Right forelimb (tissue), 1 donor: ENCODE results near the gene ATP8A2.

Experiments
- DNase-seq: peaks from one replicate; pipeline ENCODE4 v3.0.0-alpha.2; 2018

The ATP8A2 gene

GRCh38 chr13:26020891-26021290, 649.1 kb downstream of the ATP8A2 start:
- DNase-seq = no peak

- no peak for DNase-seq
These were observed 649.7 kb downstream of the ATP8A2 start for GRCh38 chr13:26021516-26021915.

GRCh38 chr13:26021956-26022355, 650.2 kb downstream of the ATP8A2 start:
- DNase-seq = no peak

DNA sequence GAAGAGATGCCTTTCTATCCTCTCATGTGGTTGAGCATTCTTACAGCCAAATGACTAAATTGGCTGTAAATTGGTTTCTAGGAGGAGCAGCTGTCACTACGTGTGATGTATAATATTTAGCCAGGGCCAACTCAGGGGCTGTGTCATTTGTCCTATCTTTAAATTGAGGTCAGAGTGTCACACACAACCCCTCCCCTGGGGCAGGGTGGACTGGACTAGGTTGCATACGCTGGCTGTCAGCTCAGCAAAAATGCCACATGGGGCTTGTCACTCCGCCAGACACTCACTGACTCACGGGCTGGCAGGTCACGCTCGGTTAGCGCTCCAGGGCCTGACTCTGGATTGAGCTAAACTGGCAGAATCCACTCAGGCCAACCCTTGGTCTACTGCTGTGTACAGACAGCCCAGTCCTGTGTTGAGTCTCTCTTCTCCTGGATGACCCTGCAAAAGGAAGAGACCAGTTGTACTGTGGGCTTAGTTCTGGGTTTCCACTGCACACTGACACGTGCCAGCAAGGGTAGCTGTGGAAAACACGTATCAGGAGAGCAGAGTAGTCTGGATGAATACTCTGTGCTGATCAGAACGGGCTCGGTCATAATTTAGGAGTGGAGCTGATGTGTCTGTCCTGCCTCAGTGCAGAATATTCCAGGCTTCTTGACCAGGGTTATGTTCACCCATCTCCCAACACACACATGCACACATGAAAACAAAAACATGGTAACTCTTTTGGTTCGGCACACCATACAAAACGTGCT, 650.9 kb downstream of the ATP8A2 start:
- DNase-seq = peak; percentile 74

- no peak for DNase-seq
These were observed 652.8 kb downstream of the ATP8A2 start for GRCh38 chr13:26024558-26024957.

GRCh38 chr13:26025196-26025595, 653.4 kb downstream of the ATP8A2 start:
- DNase-seq = no peak

- DNase-seq = no peak
These were observed 654.0 kb downstream of the ATP8A2 start for GRCh38 chr13:26025771-26026170.

DNA sequence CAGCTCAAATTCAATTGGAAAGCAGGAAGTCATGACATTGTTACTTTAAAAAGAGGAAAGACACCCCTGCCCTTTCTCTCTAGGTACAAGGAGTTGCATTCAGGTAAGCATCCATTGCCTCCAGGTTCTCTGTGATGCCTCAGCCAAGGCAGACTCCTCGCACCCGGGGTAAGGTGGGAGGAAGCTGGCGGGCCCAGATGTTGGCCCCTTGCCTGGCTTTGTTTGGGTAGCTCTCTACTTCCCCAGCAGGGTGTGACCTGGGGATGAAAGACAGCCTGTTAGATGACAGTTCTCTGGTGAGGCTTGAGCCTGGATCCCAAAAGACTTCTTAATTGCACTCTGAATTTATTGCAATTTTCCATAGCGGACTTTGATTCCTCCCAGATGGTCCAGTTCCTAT, 654.4 kb downstream of the ATP8A2 start:
- DNase-seq = no peak

GRCh38 chr13:26029581-26030136, 657.9 kb downstream of the ATP8A2 start:
- DNase-seq = no peak

DNA sequence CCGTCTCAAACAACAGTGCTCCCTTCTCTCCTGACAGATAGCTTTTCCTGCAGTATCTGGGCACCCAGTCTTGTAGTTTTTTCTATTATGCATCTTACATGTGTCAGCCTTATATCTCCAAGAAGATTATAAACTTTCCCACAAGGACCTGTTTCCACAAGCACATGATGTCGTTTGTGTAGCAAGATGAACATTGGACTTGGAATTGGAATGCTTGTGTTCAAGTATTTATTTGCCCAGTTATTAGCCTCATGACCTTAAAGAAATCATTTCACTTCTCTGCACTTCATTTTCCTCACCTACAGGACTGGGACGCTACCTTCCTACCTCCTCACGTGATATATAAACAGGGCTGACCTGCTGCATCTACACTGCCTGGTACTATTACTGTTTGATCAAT, 658.6 kb downstream of the ATP8A2 start:
- DNase-seq = no peak

- DNase-seq = no peak
These were observed 662.2 kb downstream of the ATP8A2 start for GRCh38 chr13:26034018-26034417.

DNA sequence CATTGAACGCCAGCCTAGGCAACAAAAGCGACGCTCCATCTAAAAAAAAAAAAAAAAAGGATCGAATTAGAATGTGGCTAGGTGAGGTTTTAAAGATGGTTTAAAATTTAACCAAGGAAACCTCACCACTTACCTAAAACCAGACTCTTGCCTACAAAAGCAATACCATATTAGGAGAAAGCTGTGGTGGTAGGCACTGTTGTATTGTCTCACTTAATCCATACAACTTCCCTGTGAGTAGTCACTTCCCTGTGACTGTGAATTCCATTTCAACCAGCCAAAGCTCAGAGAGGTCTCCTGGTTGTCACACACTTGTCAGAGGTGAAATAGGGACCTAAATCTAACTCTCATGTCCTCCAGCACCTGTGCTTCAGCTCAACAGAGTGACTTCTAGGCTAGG, 664.6 kb downstream of the ATP8A2 start:
- no peak for DNase-seq

- DNase-seq = no peak
These were observed 665.5 kb downstream of the ATP8A2 start for GRCh38 chr13:26037302-26037701.

GRCh38 chr13:26038931-26039475, 667.2 kb downstream of the ATP8A2 start:
- no peak for DNase-seq

DNA sequence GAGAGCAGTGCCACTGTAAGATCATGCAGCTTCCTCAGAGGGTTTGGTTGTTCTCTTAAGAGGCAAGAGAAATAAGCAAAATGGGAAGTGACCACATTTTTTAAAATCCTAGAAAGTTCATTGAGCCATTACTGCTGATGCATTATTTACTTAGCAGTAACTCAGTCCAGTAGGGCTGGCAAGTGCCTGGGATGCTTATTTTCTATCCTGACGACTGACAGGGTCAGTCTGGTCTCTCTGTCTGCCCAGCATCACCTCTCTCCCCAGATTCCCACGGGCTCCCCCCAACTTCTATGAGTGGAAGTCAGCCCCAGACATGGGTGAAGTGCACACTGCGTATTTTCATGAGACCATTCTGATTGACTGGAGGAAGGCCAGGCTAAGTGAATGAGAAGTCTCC, 669.7 kb downstream of the ATP8A2 start:
- DNase-seq = no peak

GRCh38 chr13:26042785-26043184, 671.0 kb downstream of the ATP8A2 start:
- DNase-seq = no peak

DNA sequence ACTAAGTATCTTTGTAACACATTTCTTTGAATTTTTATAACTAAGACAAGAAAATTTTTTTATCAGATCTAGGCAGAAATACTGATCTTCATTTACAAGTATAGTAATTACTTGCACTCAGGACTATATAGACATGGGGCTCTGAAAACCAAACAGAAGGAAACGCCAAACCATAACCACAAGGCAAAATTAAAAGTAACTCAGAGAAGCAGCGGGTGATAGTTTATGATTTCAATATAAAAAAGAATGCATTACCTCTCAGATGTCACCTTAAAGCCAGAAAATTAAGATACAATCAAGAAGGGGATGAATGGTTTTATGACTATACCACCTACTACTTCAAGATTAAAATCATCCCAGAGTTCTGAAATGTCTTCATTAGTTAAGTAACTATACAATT, 673.4 kb downstream of the ATP8A2 start:
- no peak for DNase-seq

- no peak for DNase-seq
These were observed 674.9 kb downstream of the ATP8A2 start for GRCh38 chr13:26046639-26047038.

DNA sequence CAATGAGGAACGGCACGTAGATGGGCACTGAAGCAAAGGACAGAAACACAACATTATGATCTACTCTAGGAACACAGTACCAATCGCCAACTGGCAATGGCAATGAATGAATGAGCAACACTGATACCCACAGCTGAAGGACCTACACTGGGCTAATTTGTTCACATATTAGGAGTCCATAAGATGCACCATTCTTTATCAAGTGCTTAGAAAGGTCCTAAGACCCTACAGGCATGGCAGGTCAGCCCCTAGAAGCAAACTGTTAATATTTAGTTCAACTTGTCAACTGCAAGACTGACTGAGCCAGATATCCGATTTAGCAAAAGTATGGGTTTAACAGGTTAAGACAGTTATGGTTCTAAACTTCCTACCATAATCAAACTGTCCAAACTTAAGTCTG, 675.3 kb downstream of the ATP8A2 start:
- no peak for DNase-seq

DNA sequence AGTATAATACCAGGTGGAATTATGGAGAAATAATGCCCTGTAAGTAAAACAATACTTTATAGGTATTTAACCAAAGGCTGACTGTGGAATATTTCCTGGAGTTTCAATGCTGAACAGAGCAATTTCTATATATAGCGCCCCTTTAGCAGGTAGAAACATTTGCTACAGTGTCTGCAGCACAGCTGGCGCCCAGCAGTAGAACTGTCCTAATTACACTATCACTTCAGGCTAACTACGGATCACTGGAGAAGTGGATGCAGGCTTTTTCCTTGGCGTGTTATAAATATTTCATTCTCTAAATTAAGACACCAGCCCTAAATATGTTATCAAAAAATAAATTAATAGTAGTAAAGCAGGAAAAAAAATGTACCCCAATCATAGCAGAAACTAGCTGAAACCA, 677.0 kb downstream of the ATP8A2 start:
- no peak for DNase-seq

DNA sequence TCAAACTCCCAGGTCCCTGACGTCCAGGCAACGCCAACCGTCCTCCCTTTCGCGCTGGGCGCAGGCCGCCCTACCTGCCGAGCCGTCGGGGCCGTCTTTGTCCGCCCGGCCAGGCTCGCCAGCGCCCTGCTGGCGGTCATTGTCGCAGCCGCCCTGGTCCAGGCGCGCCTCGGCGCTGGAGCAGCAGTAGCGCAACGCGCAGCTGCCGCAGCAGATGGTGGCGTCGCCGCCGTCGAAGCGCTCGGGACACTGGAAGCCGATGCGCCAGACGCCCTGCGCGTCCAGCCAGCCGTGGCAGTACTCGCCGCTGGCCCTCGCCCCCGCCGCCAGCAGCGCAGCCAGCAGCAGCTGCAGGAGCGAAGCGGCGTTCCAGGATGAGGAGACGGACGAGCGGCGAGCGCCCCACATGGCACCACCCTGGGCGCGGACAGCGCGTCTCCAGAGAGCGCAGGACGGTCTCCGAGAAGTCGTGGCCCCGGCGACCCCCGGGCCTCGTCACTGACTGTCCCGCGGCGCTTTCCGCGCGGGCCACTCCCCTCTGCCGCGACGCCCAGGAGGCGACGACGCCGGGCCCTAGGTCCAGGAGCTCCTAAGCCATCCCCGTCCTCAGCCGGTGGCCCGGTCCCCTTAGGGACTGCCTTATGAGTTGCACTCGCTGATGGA, 678.9 kb downstream of the ATP8A2 start:
- DNase-seq = peak; percentile 71

DNA sequence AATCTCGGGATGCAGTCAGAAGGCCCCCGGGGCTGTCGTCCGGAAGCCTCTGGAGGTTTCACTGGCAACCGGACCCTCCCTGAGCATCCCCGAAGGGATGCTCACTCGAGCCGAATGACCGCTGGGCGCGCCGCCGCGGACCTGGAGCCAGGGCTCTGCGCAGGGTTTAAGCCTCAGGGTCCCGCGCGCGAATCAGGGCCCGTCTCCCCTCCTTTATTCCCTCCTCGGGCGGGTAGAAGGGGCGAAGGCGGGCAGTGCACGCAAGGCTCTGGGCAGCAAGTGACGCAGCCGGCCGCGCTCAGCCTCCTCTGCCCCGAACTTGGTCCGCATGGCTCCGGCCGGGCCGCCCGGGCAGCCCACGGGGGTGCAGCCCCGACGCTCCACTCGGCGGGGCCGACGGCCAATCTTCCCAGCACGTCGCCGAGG, 679.5 kb downstream of the ATP8A2 start:
- DNase-seq = peak; percentile 65

DNA sequence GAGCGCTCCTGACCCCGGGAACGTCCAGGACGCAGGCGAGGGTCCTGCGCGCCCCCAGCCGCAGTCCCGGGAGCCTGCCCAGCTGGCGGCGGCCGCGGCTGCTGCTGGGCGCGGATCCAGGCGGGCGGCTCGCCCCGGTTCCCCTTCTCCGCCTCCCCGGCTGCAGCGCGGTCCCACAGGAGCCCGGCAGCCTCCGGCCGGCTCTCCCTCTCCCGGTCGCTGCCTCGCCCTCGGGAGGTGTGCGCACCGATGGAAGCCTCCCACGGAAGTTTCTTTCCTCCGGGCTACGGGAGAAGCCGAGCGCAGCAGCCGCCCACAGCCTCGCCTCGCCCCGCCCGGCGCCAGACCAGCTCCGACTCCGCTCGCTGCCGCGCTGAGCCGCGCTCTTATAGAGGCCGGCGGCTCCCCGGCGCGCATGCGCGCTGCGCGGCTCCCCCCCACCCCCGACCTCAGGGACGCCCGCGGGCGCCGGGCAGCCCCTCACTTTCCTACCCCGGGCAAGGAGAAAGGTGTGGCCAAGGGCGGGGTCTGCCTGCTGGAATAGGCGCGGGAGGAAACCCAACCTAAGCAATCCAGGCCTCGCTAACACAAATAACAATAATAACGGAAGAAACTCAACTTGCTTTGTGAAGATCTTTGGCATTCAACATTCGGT, 680.0 kb downstream of the ATP8A2 start, which contains the start of gene SHISA2:
Gene SHISA2 (minus strand): TSS at position 360 of the 655 bp plus-strand sequence. CDS start 1,041 bp downstream, outside the sequence.
- DNase-seq = peak; percentile 88
